GM18861 (cell line): ENCODE measurements around the gene MAP2K7.
"Not testable (repeated sequence)": the region's sequence is repeated elsewhere in the genome, so short reads cannot be mapped to it uniquely, and the experiment has no call there.

Experiments
- ATAC-seq: cut with Tn5 transposase; IDR thresholded peaks from one replicate; pipeline ENCODE4 v1.9.1; 2021; ENCODE audit not compliant: unreplicated experiment

MAP2K7 gene

GRCh38 chr19:7903244-7904073 lies at the start of gene MAP2K7:
MAP2K7 (plus strand) TSS chr19:7903877; CDS start chr19:7903945, 68 bp downstream.
- peak; percentile 88 for ATAC-seq

GRCh38 chr19:7855426-7856108 lies 48.1 kb upstream of the MAP2K7 start:
- no peak for ATAC-seq

GRCh38 chr19:7856109-7856591 lies 47.5 kb upstream of the MAP2K7 start:
- no peak for ATAC-seq

- ATAC-seq = no peak
Observed at GRCh38 chr19:7856679-7857663, 46.7 kb upstream of the MAP2K7 start.

GRCh38 chr19:7857727-7858108 lies 46.0 kb upstream of the MAP2K7 start:
- no peak for ATAC-seq

GRCh38 chr19:7858109-7858770 lies 45.4 kb upstream of the MAP2K7 start:
- no peak for ATAC-seq

GRCh38 chr19:7859087-7859486 lies 44.6 kb upstream of the MAP2K7 start:
- not testable (repeated sequence) for ATAC-seq

- ATAC-seq = no peak
Observed at GRCh38 chr19:7859831-7860713, 43.6 kb upstream of the MAP2K7 start.

GRCh38 chr19:7860714-7861618 lies 42.7 kb upstream of the MAP2K7 start:
- no peak for ATAC-seq

- ATAC-seq = no peak
Observed at GRCh38 chr19:7861619-7862412, 41.9 kb upstream of the MAP2K7 start.

- no peak for ATAC-seq
Observed at GRCh38 chr19:7862413-7862951, 41.2 kb upstream of the MAP2K7 start.

- ATAC-seq = no peak
Observed at GRCh38 chr19:7863157-7863970, 40.3 kb upstream of the MAP2K7 start.

GRCh38 chr19:7863971-7864689 lies 39.5 kb upstream of the MAP2K7 start:
- ATAC-seq = no peak

GRCh38 chr19:7864690-7865074 lies 39.0 kb upstream of the MAP2K7 start:
- no peak for ATAC-seq

- no peak for ATAC-seq
Observed at GRCh38 chr19:7865262-7865911, 38.3 kb upstream of the MAP2K7 start.
